ENCODE results near the gene ZSWIM5.
"Not testable (repeated sequence)": the region's sequence is repeated elsewhere in the genome, so short reads cannot be mapped to it uniquely, and the experiment has no call there.

ZSWIM5 gene

DNA sequence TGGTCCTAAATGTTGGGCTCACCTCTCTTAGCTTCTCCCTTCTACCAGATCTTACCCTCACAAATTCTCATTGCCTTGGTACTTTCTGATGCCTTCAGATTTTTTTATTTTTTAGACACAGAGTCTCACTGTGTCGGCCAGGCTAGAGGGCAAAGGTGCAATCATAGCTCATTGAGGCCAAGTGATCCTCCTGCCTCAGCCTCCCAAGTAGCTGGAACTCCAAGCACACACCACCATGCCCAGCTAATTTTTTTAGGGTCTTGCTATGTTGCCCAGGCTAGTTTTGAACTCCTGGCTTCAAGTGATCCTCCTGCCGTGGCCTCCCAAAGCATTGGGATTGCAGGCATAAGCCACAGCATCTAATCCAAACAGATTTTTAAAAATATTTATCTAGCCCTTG lies 69.4 kb downstream of the ZSWIM5 start:
- no peak for DNase-seq

- no peak for DNase-seq
Measured at GRCh38 chr1:45135316-45135715, 71.1 kb downstream of the ZSWIM5 start.

GRCh38 chr1:45134461-45134873 lies 71.9 kb downstream of the ZSWIM5 start:
- DNase-seq, result no peak

GRCh38 chr1:45132719-45133118 lies 73.7 kb downstream of the ZSWIM5 start:
- not testable (repeated sequence) for DNase-seq

- DNase-seq, result no peak
Measured at GRCh38 chr1:45123358-45123757, 83.0 kb downstream of the ZSWIM5 start.

- no peak for DNase-seq
Measured at GRCh38 chr1:45122724-45123123, 83.7 kb downstream of the ZSWIM5 start.

GRCh38 chr1:45117766-45118165 lies 88.6 kb downstream of the ZSWIM5 start:
- DNase-seq, result no peak

GRCh38 chr1:45116820-45117219 lies 89.6 kb downstream of the ZSWIM5 start:
- DNase-seq, result no peak

- DNase-seq, result no peak
Measured at GRCh38 chr1:45116340-45116739, 90.1 kb downstream of the ZSWIM5 start.

GRCh38 chr1:45115198-45115597 lies 91.2 kb downstream of the ZSWIM5 start:
- DNase-seq, result not testable (repeated sequence)

DNA sequence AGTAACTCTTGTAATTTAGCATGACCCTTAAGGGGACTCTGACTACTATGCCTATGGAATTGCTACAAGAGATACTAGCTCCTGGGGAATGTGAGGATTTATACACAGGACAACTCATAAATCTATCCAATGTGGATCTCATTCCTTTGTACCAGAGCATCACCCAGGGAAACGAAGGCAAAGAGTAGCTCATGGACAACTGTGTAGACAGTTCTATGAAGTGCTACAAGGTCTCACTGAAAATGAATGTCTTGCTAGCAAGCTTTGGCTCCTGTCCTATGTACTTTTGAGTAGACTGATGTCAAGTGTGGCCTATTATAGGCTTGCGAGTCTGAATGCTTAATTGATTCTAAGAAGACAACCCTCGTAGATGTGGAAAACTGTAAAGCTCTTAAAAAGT lies 93.7 kb downstream of the ZSWIM5 start:
- no peak for DNase-seq

DNA sequence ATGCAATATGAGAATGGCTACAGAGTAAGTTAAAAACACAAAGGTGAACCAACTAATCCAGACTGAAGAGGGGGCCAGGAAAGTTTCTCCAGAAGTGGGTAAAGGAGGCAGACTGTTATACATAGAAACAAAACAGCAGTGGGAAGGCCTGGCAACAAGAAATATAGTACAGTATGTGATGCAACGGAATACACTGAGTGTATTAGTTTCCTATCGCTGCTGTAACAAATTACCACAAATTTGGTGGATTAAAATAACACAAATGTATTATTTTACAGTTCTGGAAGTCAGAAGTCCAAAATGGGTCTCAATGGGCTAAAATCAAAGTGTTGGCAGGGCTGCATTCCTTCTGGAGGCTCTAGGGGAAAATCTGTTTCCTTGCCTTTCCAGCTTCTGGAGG lies 95.2 kb downstream of the ZSWIM5 start:
- no peak for DNase-seq

DNA sequence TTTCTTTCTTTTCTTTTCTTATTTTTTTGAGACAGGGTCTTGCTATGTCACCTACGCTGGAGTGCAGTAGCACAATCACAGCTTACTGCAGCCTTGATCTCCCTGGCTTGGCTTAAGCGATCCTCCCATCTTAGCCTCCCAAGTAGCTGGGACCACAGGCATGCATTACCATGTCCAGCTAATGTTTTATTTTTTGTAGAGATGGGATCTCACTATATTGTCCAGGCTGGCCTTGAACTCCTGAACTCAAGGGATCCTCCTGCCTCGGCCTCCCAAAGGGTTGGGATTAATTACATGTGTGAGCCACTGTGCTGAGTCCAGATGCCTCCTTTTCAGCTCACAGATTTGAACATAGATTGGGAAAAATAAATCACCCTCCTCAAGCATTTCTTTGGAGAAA lies 98.6 kb downstream of the ZSWIM5 start:
- no peak for DNase-seq

DNA sequence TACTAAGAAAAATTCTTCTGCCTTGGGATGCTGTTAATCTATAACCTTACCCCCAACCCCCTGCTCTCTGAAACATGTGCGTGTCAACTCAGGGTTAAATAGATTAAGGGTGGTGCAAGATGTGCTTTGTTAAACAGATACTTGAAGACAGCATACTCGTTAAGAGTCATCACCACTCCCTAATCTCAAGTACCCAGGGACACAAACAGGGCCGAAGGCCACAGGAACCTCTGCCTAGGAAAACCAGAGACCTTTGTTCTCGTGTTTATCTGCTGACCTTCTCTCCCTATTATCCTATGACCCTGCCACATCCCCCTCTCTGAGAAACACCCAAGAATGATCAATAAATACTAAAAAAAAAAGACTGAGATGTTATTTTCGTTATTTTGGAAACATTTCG lies 99.5 kb downstream of the ZSWIM5 start:
- DNase-seq, result not testable (repeated sequence)

DNA sequence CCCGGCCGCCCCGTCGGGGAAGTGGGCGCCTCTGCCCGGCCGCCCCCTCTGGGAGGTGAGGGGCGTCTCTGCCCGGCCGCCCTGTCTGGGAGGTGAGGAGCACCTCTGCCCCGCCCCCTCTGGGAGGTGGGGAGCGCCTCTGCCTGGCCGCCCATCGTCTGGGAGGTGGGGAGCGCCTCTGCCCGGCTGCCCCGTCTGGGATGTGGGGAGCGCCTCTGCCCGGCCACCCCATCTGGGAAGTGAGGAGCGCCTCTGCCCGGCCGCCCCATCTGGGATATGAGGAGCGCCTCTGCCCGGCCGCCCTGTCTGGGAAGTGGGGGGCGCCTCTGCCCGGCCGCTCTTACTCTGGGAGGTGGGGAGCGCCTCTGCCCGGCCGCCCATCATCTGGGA lies 100.3 kb downstream of the ZSWIM5 start:
- DNase-seq, result not testable (repeated sequence)

DNA sequence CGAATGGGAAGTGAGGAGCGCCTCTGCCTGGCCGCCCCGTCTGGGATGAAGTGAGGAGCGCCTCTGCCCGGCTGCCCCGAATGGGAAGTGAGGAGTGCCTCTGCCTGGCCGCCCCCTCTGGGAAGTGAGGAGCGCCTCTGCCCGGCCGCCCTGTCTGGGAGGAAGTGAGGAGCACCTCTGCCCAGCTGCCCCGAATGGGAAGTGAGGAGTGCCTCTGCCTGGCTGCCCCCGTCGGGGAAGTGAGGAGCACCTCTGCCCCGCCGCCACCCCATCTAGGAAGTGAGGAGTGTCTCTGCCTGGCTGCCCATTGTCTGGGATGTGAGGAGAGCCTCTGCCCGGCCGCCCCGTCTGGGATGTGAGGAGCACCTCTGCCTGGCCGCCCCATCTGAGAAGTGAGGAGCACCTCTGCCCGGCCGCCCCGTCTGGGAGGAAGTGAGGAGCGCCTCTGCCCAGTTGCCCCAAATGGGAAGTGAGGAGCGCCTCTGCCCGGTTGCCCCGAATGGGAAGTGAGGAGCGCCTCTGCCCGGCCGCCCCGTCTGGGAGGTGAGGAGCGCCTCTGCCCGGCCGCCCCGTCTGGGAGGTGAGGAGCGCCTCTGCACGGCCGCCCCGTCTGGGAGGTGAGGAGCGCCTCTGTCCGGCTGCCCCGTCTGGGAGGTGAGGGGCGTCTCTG lies 100.8 kb downstream of the ZSWIM5 start:
- not testable (repeated sequence) for DNase-seq

DNA sequence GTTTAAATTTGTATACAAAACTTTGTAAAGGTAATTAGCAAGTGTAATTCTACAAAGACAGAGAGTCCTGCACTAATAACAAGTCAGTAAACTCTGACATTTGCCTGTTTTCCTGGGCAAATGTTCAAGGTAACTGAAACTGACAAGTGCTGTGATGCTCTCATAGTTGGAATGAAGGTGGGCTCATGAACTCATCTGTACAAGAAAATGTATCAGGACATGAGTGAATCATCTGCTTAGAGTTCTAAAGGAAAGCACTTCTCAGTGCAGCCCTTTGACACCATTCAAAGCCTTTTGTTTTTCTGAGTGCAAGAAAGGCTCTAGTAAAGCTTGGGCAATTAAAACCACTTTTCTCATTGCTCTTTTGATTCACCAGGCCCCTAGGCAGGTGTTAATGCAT lies 102.9 kb downstream of the ZSWIM5 start:
- DNase-seq, result no peak

GRCh38 chr1:45101947-45102346 lies 104.5 kb downstream of the ZSWIM5 start:
- DNase-seq, result no peak

- not testable (repeated sequence) for DNase-seq
Measured at GRCh38 chr1:45101528-45101927, 104.9 kb downstream of the ZSWIM5 start.

- no peak for DNase-seq
Measured at GRCh38 chr1:45097944-45098343, 108.5 kb downstream of the ZSWIM5 start.

DNA sequence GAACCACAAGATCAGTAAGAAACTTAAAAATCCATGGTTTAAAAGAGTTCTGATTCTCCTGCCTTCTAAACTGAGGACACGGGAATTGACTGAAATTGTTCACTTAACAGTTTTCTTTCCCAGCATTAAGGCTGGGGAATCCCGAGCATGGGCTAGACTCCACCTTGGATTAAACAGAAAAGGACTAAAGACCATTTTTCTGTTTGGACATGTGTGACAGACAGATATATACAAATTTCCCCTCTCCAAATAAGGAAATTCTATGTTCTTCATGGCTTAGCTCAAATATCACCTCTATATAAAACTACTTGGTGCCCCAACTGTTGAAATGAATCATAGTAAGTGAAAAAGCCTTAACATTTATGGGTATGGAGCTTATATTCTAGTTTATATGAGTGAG lies 109.3 kb downstream of the ZSWIM5 start:
- no peak for DNase-seq

DNA sequence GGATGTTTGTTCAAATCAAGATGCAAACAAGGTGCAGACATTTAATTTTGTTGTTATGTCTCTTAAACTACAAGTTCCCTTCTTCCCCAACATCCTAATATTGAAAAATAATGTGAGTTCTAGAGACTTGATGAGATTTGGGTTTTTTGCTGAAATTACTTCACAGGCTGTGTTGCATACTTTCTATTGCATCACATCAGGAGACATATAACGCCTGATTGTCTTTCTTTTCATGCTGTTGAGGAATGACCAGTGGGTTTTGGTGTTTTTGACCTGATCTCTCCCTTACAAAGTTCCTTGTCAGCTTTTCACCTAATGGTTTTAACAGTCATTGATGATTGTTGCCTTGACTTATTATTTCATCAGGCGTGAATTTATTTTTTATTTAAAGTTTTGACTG lies 111.0 kb downstream of the ZSWIM5 start:
- no peak for DNase-seq

DNA sequence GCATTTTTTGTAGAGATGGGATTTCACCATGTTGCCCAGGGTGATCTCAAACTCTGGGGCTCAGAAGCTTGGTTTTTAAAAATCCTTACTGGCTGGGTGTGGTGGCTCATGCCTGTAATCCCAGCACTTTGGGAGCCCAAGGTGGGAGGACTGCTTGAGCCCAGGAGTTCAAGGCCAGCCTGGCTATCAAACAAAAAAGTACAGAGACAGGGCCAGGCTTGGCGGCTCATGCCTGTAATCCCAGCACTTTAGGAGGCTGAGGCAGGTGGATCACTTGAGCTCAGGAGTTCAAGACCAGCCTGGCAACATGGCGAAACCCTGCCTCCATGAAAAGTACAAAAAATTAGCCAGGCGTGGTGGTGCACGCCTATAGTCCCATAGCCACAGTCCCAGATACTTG lies 112.0 kb downstream of the ZSWIM5 start:
- not testable (repeated sequence) for DNase-seq

GRCh38 chr1:45093334-45093733 lies 113.1 kb downstream of the ZSWIM5 start:
- no peak for DNase-seq

- no peak for DNase-seq
Measured at GRCh38 chr1:45089711-45090110, 116.7 kb downstream of the ZSWIM5 start.
